A549 (cell line): ENCODE data around the gene PTCH2.

Source experiments
- CBX8 ChIP-seq: fragments of 200-600 bp; sonication (generic); IDR thresholded peaks from 2 replicates; pipeline ENCODE4 v1.6.1; 2016
- CEBPB ChIP-seq, 2 experiments: fragments of >200 bp in 1 of 2; sonication (Bioruptor Twin) in 1 of 2; formaldehyde crosslinking in 1 of 2; IDR thresholded peaks; 2 replicates each; pipeline ENCODE4 v1.6.1; 2012 to 2016
- CHD2 ChIP-seq: fragments of 150-350 bp; IDR thresholded peaks from 2 replicates; pipeline ENCODE4 v1.6.1; 2014; ENCODE audit warnings: low read length; ENCODE audit not compliant: partially characterized antibody
- JUN ChIP-seq, 2 experiments: fragments of >200 bp; sonication (Bioruptor Twin); formaldehyde crosslinking; IDR thresholded peaks; 2 replicates in 1 of 2; 3 replicates in 1 of 2; pipeline ENCODE4 v1.6.1; 2016 to 2017
- MYC ChIP-seq: IDR thresholded peaks from 2 replicates; pipeline ENCODE4 v1.6.1; 2012; ENCODE audit warnings: mild to moderate bottlenecking, inconsistent platforms, low read length, improper control_type of control experiment, borderline replicate concordance
- POLR2A ChIP-seq: IDR thresholded peaks from 2 replicates; pipeline ENCODE4 v1.6.1; 2012; ENCODE audit warnings: mild to moderate bottlenecking, low read length
- RAD21 ChIP-seq, 2 experiments: fragments of >200 bp in 1 of 2; sonication (Bioruptor Twin) in 1 of 2; formaldehyde crosslinking in 1 of 2; IDR thresholded peaks in 1 of 2; conservative IDR thresholded peaks in 1 of 2; 2 replicates in 1 of 2; 3 replicates in 1 of 2; pipeline ENCODE4 v1.6.1; 2012 to 2018; ENCODE audit warnings: inconsistent platforms in 1 of 2
- REST ChIP-seq: fragments of 200-600 bp; sonication (generic); IDR thresholded peaks from 2 replicates; pipeline ENCODE4 v1.6.1; 2016; ENCODE audit warnings: antibody characterized with exemption, mild to moderate bottlenecking, moderate library complexity
- TP53 ChIP-seq: fragments of 250-450 bp; sonication (Bioruptor Pico); IDR thresholded peaks from 2 replicates; pipeline ENCODE4 v1.5.0; 2021; ENCODE audit warnings: mild to moderate bottlenecking, moderate library complexity
- TF ChIP-seq, protein P1 (sequence below): fragments of >200 bp; sonication (Bioruptor Twin); formaldehyde crosslinking; IDR thresholded peaks from 3 replicates; pipeline ENCODE4 v1.5.1; 2016

DNA sequence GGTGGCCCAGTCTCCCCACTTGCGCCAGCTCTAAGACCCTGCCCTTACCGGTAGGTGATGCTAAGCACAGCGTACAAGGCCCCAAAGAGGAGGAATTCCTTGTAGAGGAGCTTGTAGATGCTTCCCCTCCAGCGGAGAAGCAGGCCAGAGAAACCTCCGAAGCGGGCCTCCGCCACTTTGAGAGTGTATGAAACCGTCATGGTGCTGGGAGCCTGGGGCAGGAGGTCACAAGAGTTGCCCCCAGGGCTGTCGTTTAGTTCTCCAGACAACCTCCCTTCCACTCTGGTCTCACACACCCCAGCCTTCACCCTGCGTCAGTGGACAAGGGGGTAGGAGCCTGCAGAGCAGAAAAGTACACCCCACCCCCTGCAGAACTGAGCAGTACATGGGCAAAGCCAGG is 55.5 kb downstream of the PTCH2 start:
- TF ChIP-seq RAD21 (conservative IDR thresholded peaks at IDR 0.05 in 1 of 2, IDR thresholded peaks at IDR 0.05 in 1 of 2) = no peak
- TF ChIP-seq POLR2A = no peak
- TF ChIP-seq CEBPB (IDR thresholded peaks at IDR 0.05) = no peak
- TF ChIP-seq, protein P1, sequence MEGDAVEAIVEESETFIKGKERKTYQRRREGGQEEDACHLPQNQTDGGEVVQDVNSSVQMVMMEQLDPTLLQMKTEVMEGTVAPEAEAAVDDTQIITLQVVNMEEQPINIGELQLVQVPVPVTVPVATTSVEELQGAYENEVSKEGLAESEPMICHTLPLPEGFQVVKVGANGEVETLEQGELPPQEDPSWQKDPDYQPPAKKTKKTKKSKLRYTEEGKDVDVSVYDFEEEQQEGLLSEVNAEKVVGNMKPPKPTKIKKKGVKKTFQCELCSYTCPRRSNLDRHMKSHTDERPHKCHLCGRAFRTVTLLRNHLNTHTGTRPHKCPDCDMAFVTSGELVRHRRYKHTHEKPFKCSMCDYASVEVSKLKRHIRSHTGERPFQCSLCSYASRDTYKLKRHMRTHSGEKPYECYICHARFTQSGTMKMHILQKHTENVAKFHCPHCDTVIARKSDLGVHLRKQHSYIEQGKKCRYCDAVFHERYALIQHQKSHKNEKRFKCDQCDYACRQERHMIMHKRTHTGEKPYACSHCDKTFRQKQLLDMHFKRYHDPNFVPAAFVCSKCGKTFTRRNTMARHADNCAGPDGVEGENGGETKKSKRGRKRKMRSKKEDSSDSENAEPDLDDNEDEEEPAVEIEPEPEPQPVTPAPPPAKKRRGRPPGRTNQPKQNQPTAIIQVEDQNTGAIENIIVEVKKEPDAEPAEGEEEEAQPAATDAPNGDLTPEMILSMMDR = no peak
- no peak for TF ChIP-seq TP53 (CRISPR knock-in tag)
- no peak for TF ChIP-seq REST
- no peak for TF ChIP-seq JUN (IDR thresholded peaks at IDR 0.05)
- TF ChIP-seq CHD2 = no peak
- TF ChIP-seq CBX8 = no peak
- no peak for TF ChIP-seq MYC
